Measurements from ENCODE around the gene PTGER4. TPM values are rescaled to one million over a fixed set of nuclear protein-coding genes. Genes with fewer than 3 reads are reported as not detected.

PTGER4 gene
- total RNA-seq, 3 donors from 2014 or later, result 20.5 to 31.5 (median 27.5) TPM

DNA sequence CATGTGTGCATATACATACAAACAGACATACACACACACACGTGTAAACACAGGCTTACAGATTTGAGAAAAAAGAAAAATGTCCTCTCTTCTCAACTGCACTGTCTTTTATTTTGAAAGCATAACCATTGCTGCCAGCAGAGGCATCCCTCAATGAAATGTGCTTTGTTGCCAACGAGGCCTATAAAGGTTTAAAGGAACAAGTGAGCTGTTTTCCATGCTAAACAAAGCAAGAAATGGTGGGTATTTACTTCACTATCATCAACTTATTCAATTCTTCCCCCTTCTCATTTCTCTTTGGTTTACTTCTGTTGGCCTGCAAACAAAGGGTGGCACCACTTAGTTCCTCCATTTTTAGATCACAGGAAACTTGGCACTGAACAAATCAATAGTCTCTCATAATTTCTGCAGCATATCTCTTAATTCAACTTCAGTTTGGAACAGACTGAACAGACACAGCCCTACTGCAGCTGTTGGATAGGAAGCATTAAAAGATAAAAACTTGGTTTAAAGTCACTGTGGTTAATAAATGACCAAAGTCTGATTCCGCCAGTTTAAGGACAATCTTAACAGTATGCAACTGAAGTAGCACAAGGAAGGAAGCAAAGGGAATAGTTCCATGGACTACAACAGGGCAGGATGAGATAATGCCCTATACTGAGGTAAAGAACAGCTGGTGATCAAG lies 54.3 kb downstream of the PTGER4 start:
- no peak for TF ChIP-seq CTCF (IDR thresholded peaks at IDR 0.05)
- no peak for TF ChIP-seq POLR2A (IDR thresholded peaks at IDR 0.05)
- no peak for TF ChIP-seq POLR2AphosphoS5 (IDR thresholded peaks at IDR 0.05)
- DNase-seq (ENCODE audit: low spot score in 2 of 2), result no peak
- peaks cover 0 to 4% of the 10 kb centered on the region in 2 donors for H3K9me3 ChIP-seq
- H3K27me3 ChIP-seq, result no peaks in the 10 kb centered on the region
- H3K4me3 ChIP-seq, result no peak overlapping the region
- H3K36me3 ChIP-seq, result no peaks in the 10 kb centered on the region
- H3K4me1 ChIP-seq, result peaks cover 0 to 5% of the 10 kb centered on the region in 2 donors
- H3K27ac ChIP-seq, result no peak overlapping the region
- intact Hi-C loops (cut with DNase I; ENCODE audit: low total_unique reads), result no loop called here

GRCh38 chr5:40734986-40735385 lies 55.3 kb downstream of the PTGER4 start:
- Histone ChIP-seq H3K36me3 (no peaks in the 10 kb centered on the region), H3K27ac (no peak overlapping the region), H3K4me3 (no peak overlapping the region), H3K9me3 (peaks cover 0 to 4% of the 10 kb centered on the region in 2 donors), H3K27me3 (no peaks in the 10 kb centered on the region), H3K4me1 (peaks cover 0 to 5% of the 10 kb centered on the region in 2 donors)
- DNase-seq (ENCODE audit: low spot score in 2 of 2), result no peak
- TF ChIP-seq POLR2AphosphoS5 (IDR thresholded peaks at IDR 0.05) (no peak), POLR2A (IDR thresholded peaks at IDR 0.05) (no peak), CTCF (IDR thresholded peaks at IDR 0.05) (no peak)
- intact Hi-C loops (cut with DNase I; ENCODE audit: low total_unique reads), result no loop called here

GRCh38 chr5:40735609-40736008 lies 55.9 kb downstream of the PTGER4 start:
- no peak overlapping the region for H3K4me3 ChIP-seq
- no peak for DNase-seq (ENCODE audit: low spot score in 2 of 2)
- intact Hi-C loops (cut with DNase I; ENCODE audit: low total_unique reads), result no loop called here
- peaks cover 0 to 4% of the 10 kb centered on the region in 2 donors for H3K9me3 ChIP-seq
- no peaks in the 10 kb centered on the region for H3K36me3 ChIP-seq
- no peak overlapping the region for H3K27ac ChIP-seq
- H3K4me1 ChIP-seq, result peaks cover 0 to 5% of the 10 kb centered on the region in 2 donors
- TF ChIP-seq CTCF (IDR thresholded peaks at IDR 0.05) (no peak), POLR2A (IDR thresholded peaks at IDR 0.05) (no peak)
- H3K27me3 ChIP-seq, result no peaks in the 10 kb centered on the region

- Histone ChIP-seq H3K27ac (no peak overlapping the region), H3K27me3 (no peaks in the 10 kb centered on the region), H3K4me1 (peaks cover 0 to 5% of the 10 kb centered on the region in 2 donors), H3K9me3 (peaks cover 0 to 4% of the 10 kb centered on the region in 2 donors), H3K36me3 (no peaks in the 10 kb centered on the region), H3K4me3 (no peak overlapping the region)
- TF ChIP-seq CTCF (IDR thresholded peaks at IDR 0.05) (peak; percentile 20 to 71 (median 40)), POLR2A (IDR thresholded peaks at IDR 0.05) (no peak), POLR2AphosphoS5 (IDR thresholded peaks at IDR 0.05) (no peak)
- DNase-seq (ENCODE audit: low spot score in 2 of 2), result no peak
- intact Hi-C loops (cut with DNase I; ENCODE audit: low total_unique reads), result no loop called here
Measured at GRCh38 chr5:40736103-40736875, 56.6 kb downstream of the PTGER4 start.

GRCh38 chr5:40738502-40738901 lies 58.8 kb downstream of the PTGER4 start:
- H3K9me3 ChIP-seq, result peaks cover 0 to 4% of the 10 kb centered on the region in 2 donors
- H3K27ac ChIP-seq, result no peak overlapping the region
- no peak for DNase-seq (ENCODE audit: low spot score in 2 of 2)
- H3K27me3 ChIP-seq, result no peaks in the 10 kb centered on the region
- intact Hi-C loops (cut with DNase I; ENCODE audit: low total_unique reads), result no loop called here
- TF ChIP-seq CTCF (IDR thresholded peaks at IDR 0.05) (no peak), POLR2A (IDR thresholded peaks at IDR 0.05) (no peak), POLR2AphosphoS5 (IDR thresholded peaks at IDR 0.05) (no peak)
- peaks cover 0 to 5% of the 10 kb centered on the region in 2 donors for H3K4me1 ChIP-seq
- no peak overlapping the region for H3K4me3 ChIP-seq
- H3K36me3 ChIP-seq, result no peaks in the 10 kb centered on the region
